GM18505 (cell line): Measurements from ENCODE around the gene BZW1.
"Not testable (repeated sequence)": the region's sequence is repeated elsewhere in the genome, so short reads cannot be mapped to it uniquely, and the experiment has no call there.

Source experiments
- ATAC-seq: cut with Tn5 transposase; IDR thresholded peaks from one replicate; pipeline ENCODE4 v1.9.1; 2021; ENCODE audit not compliant: unreplicated experiment
- POLR2A ChIP-seq: IDR thresholded peaks from 4 replicates; pipeline ENCODE4 v1.6.1; 2011; ENCODE audit warnings: borderline replicate concordance; ENCODE audit not compliant: insufficient read depth, insufficient read length; ENCODE audit errors: extremely low read depth

The BZW1 gene

GRCh38 chr2:200781616-200782015 lies 30.1 kb upstream of the BZW1 start:
- ATAC-seq = no peak
- TF ChIP-seq POLR2A = no peak

GRCh38 chr2:200782251-200782650 lies 29.5 kb upstream of the BZW1 start:
- no peak for TF ChIP-seq POLR2A
- no peak for ATAC-seq

GRCh38 chr2:200784215-200784614 lies 27.5 kb upstream of the BZW1 start:
- ATAC-seq = no peak
- no peak for TF ChIP-seq POLR2A

- ATAC-seq = no peak
- TF ChIP-seq POLR2A = no peak
Measured at GRCh38 chr2:200786423-200786822, 25.3 kb upstream of the BZW1 start.

GRCh38 chr2:200786826-200787225 lies 24.9 kb upstream of the BZW1 start:
- no peak for TF ChIP-seq POLR2A
- no peak for ATAC-seq

- no peak for TF ChIP-seq POLR2A
- no peak for ATAC-seq
Measured at GRCh38 chr2:200787351-200788120, 24.2 kb upstream of the BZW1 start.

GRCh38 chr2:200788121-200788718 lies 23.5 kb upstream of the BZW1 start:
- no peak for TF ChIP-seq POLR2A
- ATAC-seq = no peak

GRCh38 chr2:200790185-200790584 lies 21.5 kb upstream of the BZW1 start:
- no peak for ATAC-seq
- no peak for TF ChIP-seq POLR2A

GRCh38 chr2:200791905-200792304 lies 19.8 kb upstream of the BZW1 start:
- no peak for TF ChIP-seq POLR2A
- ATAC-seq = no peak

GRCh38 chr2:200794143-200794542 lies 17.6 kb upstream of the BZW1 start:
- no peak for TF ChIP-seq POLR2A
- no peak for ATAC-seq

- TF ChIP-seq POLR2A = no peak
- no peak for ATAC-seq
Measured at GRCh38 chr2:200795028-200795440, 16.7 kb upstream of the BZW1 start.

GRCh38 chr2:200796561-200796960 lies 15.1 kb upstream of the BZW1 start:
- no peak for ATAC-seq
- no peak for TF ChIP-seq POLR2A

GRCh38 chr2:200797242-200797770 lies 14.4 kb upstream of the BZW1 start:
- no peak for ATAC-seq
- no peak for TF ChIP-seq POLR2A

GRCh38 chr2:200798514-200798913 lies 13.2 kb upstream of the BZW1 start:
- ATAC-seq = no peak
- no peak for TF ChIP-seq POLR2A

- no peak for TF ChIP-seq POLR2A
- ATAC-seq = no peak
Measured at GRCh38 chr2:200800458-200800857, 11.3 kb upstream of the BZW1 start.

- not testable (repeated sequence) for ATAC-seq
Measured at GRCh38 chr2:200801431-200801830, 10.3 kb upstream of the BZW1 start.
